ENCODE results near the gene ANK2.

DNA sequence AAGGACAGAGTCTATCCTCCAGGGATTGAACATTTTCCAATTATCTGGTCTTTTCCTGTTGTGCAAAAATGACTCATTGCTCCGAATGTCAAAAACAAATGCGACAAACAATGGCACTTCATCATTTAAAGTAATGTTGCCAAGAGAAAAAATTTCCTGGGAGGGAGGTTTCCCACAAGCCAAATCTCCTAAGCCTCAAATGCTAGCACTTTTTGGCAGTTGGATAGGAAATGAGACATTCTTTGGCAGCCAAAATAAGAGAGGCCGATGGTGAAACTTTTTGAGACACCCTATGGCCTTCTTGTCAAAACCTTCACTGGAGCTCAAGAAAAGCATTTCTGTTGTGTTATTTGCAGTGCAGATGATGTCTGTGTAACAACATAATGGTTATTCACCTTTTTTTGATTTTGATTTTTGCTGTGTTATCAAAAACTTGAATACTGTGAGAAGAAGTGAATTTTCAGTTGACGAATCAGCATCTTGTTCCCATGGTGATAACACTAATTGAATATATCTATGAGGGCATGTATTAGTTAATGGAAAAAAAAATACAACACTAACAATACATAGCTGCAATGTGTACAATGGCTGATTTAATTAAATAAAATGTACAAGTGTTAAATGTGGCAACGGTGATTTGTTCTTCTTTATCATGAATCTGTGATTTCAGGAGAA, 333.8 kb downstream of the ANK2 start:
- TF ChIP-seq ZNF232 (CRISPR knock-in tag; IDR thresholded peaks at IDR 0.05; ENCODE audit: borderline replicate concordance) (no peak), XRCC5 (optimal IDR thresholded peaks at IDR 0.05; ENCODE audit: low read length) (no peak), HOXD1 (CRISPR knock-in tag; IDR thresholded peaks at IDR 0.05) (no peak), FOXJ3 (CRISPR knock-in tag; IDR thresholded peaks at IDR 0.05; ENCODE audit: borderline replicate concordance) (no peak), HOXA3 (CRISPR knock-in tag; IDR thresholded peaks at IDR 0.05) (no peak), SP1 (IDR thresholded peaks at IDR 0.05) (no peak), SP1 (CRISPR knock-in tag; IDR thresholded peaks at IDR 0.05) (no peak), MTA3 (CRISPR knock-in tag; IDR thresholded peaks at IDR 0.05) (no peak), ZNF335 (CRISPR knock-in tag; IDR thresholded peaks at IDR 0.05) (no peak), POLR2A (IDR thresholded peaks at IDR 0.05; ENCODE audit: insufficient read depth in 1 of 2, low read depth in 2 of 2, low read length in 2 of 2) (no peak), EZH2 (conservative IDR thresholded peaks at IDR 0.05; ENCODE audit: low read depth, low read length) (no peak), CHD4 (IDR thresholded peaks at IDR 0.05; ENCODE audit: borderline replicate concordance, low read length) (no peak)
- TF ChIP-seq, protein P1, sequence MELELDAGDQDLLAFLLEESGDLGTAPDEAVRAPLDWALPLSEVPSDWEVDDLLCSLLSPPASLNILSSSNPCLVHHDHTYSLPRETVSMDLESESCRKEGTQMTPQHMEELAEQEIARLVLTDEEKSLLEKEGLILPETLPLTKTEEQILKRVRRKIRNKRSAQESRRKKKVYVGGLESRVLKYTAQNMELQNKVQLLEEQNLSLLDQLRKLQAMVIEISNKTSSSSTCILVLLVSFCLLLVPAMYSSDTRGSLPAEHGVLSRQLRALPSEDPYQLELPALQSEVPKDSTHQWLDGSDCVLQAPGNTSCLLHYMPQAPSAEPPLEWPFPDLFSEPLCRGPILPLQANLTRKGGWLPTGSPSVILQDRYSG (CRISPR knock-in tag; IDR thresholded peaks at IDR 0.05) = no peak
- TF ChIP-seq, protein P2, sequence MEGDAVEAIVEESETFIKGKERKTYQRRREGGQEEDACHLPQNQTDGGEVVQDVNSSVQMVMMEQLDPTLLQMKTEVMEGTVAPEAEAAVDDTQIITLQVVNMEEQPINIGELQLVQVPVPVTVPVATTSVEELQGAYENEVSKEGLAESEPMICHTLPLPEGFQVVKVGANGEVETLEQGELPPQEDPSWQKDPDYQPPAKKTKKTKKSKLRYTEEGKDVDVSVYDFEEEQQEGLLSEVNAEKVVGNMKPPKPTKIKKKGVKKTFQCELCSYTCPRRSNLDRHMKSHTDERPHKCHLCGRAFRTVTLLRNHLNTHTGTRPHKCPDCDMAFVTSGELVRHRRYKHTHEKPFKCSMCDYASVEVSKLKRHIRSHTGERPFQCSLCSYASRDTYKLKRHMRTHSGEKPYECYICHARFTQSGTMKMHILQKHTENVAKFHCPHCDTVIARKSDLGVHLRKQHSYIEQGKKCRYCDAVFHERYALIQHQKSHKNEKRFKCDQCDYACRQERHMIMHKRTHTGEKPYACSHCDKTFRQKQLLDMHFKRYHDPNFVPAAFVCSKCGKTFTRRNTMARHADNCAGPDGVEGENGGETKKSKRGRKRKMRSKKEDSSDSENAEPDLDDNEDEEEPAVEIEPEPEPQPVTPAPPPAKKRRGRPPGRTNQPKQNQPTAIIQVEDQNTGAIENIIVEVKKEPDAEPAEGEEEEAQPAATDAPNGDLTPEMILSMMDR (CRISPR knock-in tag; IDR thresholded peaks at IDR 0.05) = no peak
